HEK293 (cell line): ENCODE data around the gene CDADC1.

ENCODE experiments used
- CTCF ChIA-PET: fragments of 350-600 bp; formaldehyde crosslinking; extraction: SDS; loops from one replicate; lab custom pipeline; 2021; ENCODE audit warnings: antibody characterized with exemption; lab: Yijun Ruan, JAX
- POLR2A ChIA-PET: fragments of 300-600 bp; formaldehyde crosslinking; extraction: SDS; loops from one replicate; lab custom pipeline; 2020; ENCODE audit warnings: antibody characterized with exemption, inconsistent platforms; lab: Yijun Ruan, JAX
- H3K27ac ChIP-seq: fragments of 200-500 bp; sonication (Bioruptor generic); 2 replicates; pipeline ENCODE4 v1.5.1; 2014; ENCODE audit warnings: low read depth, low read length, control low read depth, inconsistent platforms; ENCODE audit errors: extremely low read depth
- H3K36me3 ChIP-seq, 2 experiments: fragments of 200-500 bp in 1 of 2; sonication (Bioruptor generic) in 1 of 2; 1 replicate in 1 of 2; 2 replicates in 1 of 2; pipeline ENCODE4 v1.5.1; 2014 to 2017; ENCODE audit warnings: inconsistent platforms in 2 of 2, low read length in 2 of 2; ENCODE audit not compliant: control insufficient read depth in 2 of 2, insufficient read depth in 1 of 2
- H3K4me1 ChIP-seq: fragments of 200-500 bp; sonication (Bioruptor generic); 2 replicates; pipeline ENCODE4 v1.5.1; 2014; ENCODE audit warnings: mild to moderate bottlenecking, low read length, inconsistent platforms; ENCODE audit not compliant: control insufficient read depth, insufficient read depth
- H3K4me3 ChIP-seq: 2 replicates; pipeline ENCODE4 v1.5.1; 2011; ENCODE audit warnings: low read depth, mild to moderate bottlenecking, control low read depth, low read length, moderate library complexity
- H3K9me3 ChIP-seq: fragments of 200-500 bp; sonication (Bioruptor generic); 2 replicates; pipeline ENCODE4 v1.5.1; 2014; ENCODE audit warnings: low read depth, low read length, inconsistent platforms; ENCODE audit not compliant: control insufficient read depth, insufficient read depth
- BCL11A ChIP-seq: fragments of 450-650 bp; formaldehyde crosslinking; IDR thresholded peaks from 2 replicates; pipeline ENCODE4 v1.5.1; 2016; ENCODE audit warnings: low read depth, missing biosample characterization, missing genetic modification characterization
- KLF1 ChIP-seq: fragments of 450-650 bp; formaldehyde crosslinking; IDR thresholded peaks from 2 replicates; pipeline ENCODE4 v1.5.1; 2016; ENCODE audit warnings: missing biosample characterization, missing genetic modification characterization
- MYNN ChIP-seq: fragments of 450-650 bp; formaldehyde crosslinking; IDR thresholded peaks from 2 replicates; pipeline ENCODE4 v1.5.1; 2016; ENCODE audit warnings: missing biosample characterization, missing genetic modification characterization, borderline replicate concordance
- SP7 ChIP-seq: fragments of 450-650 bp; formaldehyde crosslinking; IDR thresholded peaks from 2 replicates; pipeline ENCODE4 v1.5.1; 2016; ENCODE audit warnings: missing biosample characterization, missing genetic modification characterization
- ZEB2 ChIP-seq: fragments of 450-650 bp; formaldehyde crosslinking; IDR thresholded peaks from 2 replicates; pipeline ENCODE4 v1.5.1; 2016; ENCODE audit warnings: missing biosample characterization, missing genetic modification characterization
- ZIC2 ChIP-seq: fragments of 450-650 bp; formaldehyde crosslinking; IDR thresholded peaks from 2 replicates; pipeline ENCODE4 v1.5.1; 2016; ENCODE audit warnings: missing biosample characterization, missing genetic modification characterization
- ZNF146 ChIP-seq: fragments of 450-650 bp; formaldehyde crosslinking; IDR thresholded peaks from 2 replicates; pipeline ENCODE4 v1.5.1; 2016; ENCODE audit warnings: missing biosample characterization, missing genetic modification characterization
- ZNF155 ChIP-seq: fragments of 450-650 bp; formaldehyde crosslinking; IDR thresholded peaks from 2 replicates; pipeline ENCODE4 v1.5.1; 2016; ENCODE audit warnings: missing biosample characterization, missing genetic modification characterization
- ZNF23 ChIP-seq: fragments of 450-650 bp; formaldehyde crosslinking; IDR thresholded peaks from 2 replicates; pipeline ENCODE4 v1.5.1; 2016; ENCODE audit warnings: missing biosample characterization, missing genetic modification characterization, borderline replicate concordance
- ZNF292 ChIP-seq: fragments of 450-650 bp; formaldehyde crosslinking; IDR thresholded peaks from 2 replicates; pipeline ENCODE4 v1.5.1; 2016; ENCODE audit warnings: low read depth, missing biosample characterization, missing genetic modification characterization, borderline replicate concordance
- ZNF404 ChIP-seq: fragments of 450-650 bp; formaldehyde crosslinking; IDR thresholded peaks from 2 replicates; pipeline ENCODE4 v1.5.1; 2017; ENCODE audit warnings: missing biosample characterization, missing genetic modification characterization
- ZNF585B ChIP-seq: fragments of 450-650 bp; formaldehyde crosslinking; IDR thresholded peaks from 2 replicates; pipeline ENCODE4 v1.5.1; 2016; ENCODE audit warnings: missing biosample characterization, missing genetic modification characterization
- ZNF677 ChIP-seq: fragments of 450-650 bp; IDR thresholded peaks from 2 replicates; pipeline ENCODE4 v1.5.0; 2018; ENCODE audit warnings: missing biosample characterization, mild to moderate bottlenecking, missing genetic modification characterization, moderate library complexity
- ZSCAN16 ChIP-seq: fragments of 450-650 bp; formaldehyde crosslinking; IDR thresholded peaks from 2 replicates; pipeline ENCODE4 v1.5.1; 2016; ENCODE audit warnings: missing biosample characterization, missing genetic modification characterization
- TF ChIP-seq, protein P1 (sequence below): fragments of 450-650 bp; formaldehyde crosslinking; IDR thresholded peaks from 2 replicates; pipeline ENCODE4 v1.5.1; 2017; ENCODE audit warnings: missing biosample characterization, missing genetic modification characterization
- TF ChIP-seq, protein P2 (sequence below): fragments of 450-650 bp; IDR thresholded peaks from 2 replicates; pipeline ENCODE4 v1.5.1; 2018; ENCODE audit warnings: missing biosample characterization, missing genetic modification characterization
- TF ChIP-seq, protein P3 (sequence below): fragments of 450-650 bp; formaldehyde crosslinking; IDR thresholded peaks from 2 replicates; pipeline ENCODE4 v1.5.1; 2016; ENCODE audit warnings: missing biosample characterization, missing genetic modification characterization, low read depth
- TF ChIP-seq, protein P4 (sequence below): fragments of 450-650 bp; formaldehyde crosslinking; IDR thresholded peaks from 2 replicates; pipeline ENCODE4 v1.5.1; 2017; ENCODE audit warnings: missing biosample characterization, mild to moderate bottlenecking, missing genetic modification characterization, moderate library complexity
- TF ChIP-seq, protein P5 (sequence below): fragments of 450-650 bp; formaldehyde crosslinking; IDR thresholded peaks from 2 replicates; pipeline ENCODE4 v1.5.1; 2016; ENCODE audit warnings: missing biosample characterization, missing genetic modification characterization

CDADC1 gene

DNA sequence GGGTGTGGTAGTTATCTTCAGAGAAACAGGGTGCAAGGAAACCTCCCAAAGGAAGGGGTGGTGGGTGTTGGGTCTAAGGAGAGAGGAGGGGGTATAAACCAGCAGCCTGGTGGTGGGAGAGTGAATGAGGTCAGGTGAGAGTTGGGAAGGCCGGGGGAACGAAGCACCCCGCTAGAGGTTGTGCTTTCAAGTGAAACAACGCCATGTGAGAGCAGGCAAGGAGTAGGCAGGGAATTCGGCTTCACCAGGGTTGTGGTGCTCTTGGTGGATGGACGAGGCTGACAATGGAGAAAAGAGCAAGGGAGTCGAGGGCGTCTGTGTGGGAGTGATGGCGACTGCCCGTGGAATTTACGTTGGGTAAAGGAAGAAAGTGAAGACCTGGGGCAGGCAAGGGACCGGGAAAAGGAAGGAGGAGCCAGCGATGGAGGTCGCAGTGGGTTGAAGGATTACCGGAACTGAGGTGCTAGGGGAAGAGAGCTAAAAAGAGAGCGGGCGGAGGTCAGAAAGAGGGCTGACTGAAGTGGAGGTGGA, 29.7 kb upstream of the CDADC1 start:
- Histone ChIP-seq H3K27ac (no peak overlapping the region), H3K4me1 (no peaks in the 10 kb centered on the region), H3K4me3 (no peak overlapping the region), H3K9me3 (no peaks in the 10 kb centered on the region), H3K36me3 (no peaks in the 10 kb centered on the region)
- ChIA-PET CTCF (no interaction called here), POLR2A (interaction anchor here (0.6 kb wide), 1 partner anchor 42 kb away, joined by 3 read pairs; no protein-coding TSS in a partner anchor)
- TF ChIP-seq, protein P1, sequence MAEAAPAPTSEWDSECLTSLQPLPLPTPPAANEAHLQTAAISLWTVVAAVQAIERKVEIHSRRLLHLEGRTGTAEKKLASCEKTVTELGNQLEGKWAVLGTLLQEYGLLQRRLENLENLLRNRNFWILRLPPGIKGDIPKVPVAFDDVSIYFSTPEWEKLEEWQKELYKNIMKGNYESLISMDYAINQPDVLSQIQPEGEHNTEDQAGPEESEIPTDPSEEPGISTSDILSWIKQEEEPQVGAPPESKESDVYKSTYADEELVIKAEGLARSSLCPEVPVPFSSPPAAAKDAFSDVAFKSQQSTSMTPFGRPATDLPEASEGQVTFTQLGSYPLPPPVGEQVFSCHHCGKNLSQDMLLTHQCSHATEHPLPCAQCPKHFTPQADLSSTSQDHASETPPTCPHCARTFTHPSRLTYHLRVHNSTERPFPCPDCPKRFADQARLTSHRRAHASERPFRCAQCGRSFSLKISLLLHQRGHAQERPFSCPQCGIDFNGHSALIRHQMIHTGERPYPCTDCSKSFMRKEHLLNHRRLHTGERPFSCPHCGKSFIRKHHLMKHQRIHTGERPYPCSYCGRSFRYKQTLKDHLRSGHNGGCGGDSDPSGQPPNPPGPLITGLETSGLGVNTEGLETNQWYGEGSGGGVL = no peak
- TF ChIP-seq ZEB2 (tag by site-specific recombination) = no peak
- no peak for TF ChIP-seq ZNF292 (tag by site-specific recombination)
- TF ChIP-seq SP7 (tag by site-specific recombination) = no peak
- no peak for TF ChIP-seq MYNN (tag by site-specific recombination)
- no peak for TF ChIP-seq BCL11A
- TF ChIP-seq, protein P2, sequence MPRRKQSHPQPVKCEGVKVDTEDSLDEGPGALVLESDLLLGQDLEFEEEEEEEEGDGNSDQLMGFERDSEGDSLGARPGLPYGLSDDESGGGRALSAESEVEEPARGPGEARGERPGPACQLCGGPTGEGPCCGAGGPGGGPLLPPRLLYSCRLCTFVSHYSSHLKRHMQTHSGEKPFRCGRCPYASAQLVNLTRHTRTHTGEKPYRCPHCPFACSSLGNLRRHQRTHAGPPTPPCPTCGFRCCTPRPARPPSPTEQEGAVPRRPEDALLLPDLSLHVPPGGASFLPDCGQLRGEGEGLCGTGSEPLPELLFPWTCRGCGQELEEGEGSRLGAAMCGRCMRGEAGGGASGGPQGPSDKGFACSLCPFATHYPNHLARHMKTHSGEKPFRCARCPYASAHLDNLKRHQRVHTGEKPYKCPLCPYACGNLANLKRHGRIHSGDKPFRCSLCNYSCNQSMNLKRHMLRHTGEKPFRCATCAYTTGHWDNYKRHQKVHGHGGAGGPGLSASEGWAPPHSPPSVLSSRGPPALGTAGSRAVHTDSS (tag by site-specific recombination) = no peak
- no peak for TF ChIP-seq ZNF585B
- TF ChIP-seq, protein P3, sequence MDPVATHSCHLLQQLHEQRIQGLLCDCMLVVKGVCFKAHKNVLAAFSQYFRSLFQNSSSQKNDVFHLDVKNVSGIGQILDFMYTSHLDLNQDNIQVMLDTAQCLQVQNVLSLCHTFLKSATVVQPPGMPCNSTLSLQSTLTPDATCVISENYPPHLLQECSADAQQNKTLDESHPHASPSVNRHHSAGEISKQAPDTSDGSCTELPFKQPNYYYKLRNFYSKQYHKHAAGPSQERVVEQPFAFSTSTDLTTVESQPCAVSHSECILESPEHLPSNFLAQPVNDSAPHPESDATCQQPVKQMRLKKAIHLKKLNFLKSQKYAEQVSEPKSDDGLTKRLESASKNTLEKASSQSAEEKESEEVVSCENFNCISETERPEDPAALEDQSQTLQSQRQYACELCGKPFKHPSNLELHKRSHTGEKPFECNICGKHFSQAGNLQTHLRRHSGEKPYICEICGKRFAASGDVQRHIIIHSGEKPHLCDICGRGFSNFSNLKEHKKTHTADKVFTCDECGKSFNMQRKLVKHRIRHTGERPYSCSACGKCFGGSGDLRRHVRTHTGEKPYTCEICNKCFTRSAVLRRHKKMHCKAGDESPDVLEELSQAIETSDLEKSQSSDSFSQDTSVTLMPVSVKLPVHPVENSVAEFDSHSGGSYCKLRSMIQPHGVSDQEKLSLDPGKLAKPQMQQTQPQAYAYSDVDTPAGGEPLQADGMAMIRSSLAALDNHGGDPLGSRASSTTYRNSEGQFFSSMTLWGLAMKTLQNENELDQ (tag by site-specific recombination) = no peak
- no peak for TF ChIP-seq KLF1
- TF ChIP-seq ZSCAN16 (tag by site-specific recombination) = no peak
- no peak for TF ChIP-seq ZNF677 (tag by site-specific recombination)
- TF ChIP-seq, protein P4, sequence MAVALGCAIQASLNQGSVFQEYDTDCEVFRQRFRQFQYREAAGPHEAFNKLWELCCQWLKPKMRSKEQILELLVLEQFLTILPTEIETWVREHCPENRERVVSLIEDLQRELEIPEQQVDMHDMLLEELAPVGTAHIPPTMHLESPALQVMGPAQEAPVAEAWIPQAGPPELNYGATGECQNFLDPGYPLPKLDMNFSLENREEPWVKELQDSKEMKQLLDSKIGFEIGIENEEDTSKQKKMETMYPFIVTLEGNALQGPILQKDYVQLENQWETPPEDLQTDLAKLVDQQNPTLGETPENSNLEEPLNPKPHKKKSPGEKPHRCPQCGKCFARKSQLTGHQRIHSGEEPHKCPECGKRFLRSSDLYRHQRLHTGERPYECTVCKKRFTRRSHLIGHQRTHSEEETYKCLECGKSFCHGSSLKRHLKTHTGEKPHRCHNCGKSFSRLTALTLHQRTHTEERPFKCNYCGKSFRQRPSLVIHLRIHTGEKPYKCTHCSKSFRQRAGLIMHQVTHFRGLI (tag by site-specific recombination) = no peak
- TF ChIP-seq ZNF23 (tag by site-specific recombination) = no peak
- TF ChIP-seq ZNF146 (tag by site-specific recombination) = no peak
- no peak for TF ChIP-seq ZNF155
- TF ChIP-seq ZIC2 (tag by site-specific recombination) = no peak
- no peak for TF ChIP-seq ZNF404 (tag by site-specific recombination)
- TF ChIP-seq, protein P5, sequence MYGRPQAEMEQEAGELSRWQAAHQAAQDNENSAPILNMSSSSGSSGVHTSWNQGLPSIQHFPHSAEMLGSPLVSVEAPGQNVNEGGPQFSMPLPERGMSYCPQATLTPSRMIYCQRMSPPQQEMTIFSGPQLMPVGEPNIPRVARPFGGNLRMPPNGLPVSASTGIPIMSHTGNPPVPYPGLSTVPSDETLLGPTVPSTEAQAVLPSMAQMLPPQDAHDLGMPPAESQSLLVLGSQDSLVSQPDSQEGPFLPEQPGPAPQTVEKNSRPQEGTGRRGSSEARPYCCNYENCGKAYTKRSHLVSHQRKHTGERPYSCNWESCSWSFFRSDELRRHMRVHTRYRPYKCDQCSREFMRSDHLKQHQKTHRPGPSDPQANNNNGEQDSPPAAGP (tag by site-specific recombination) = no peak
- TF ChIP-seq, all 188 proteins: peak for 0
